Measurements from ENCODE around the gene MCM8. TPM values are rescaled to one million over a fixed set of nuclear protein-coding genes. Genes with fewer than 3 reads are reported as not detected.

MCM8 gene
- total RNA-seq, 1 donor from 2014 or later = 6.8 TPM

DNA sequence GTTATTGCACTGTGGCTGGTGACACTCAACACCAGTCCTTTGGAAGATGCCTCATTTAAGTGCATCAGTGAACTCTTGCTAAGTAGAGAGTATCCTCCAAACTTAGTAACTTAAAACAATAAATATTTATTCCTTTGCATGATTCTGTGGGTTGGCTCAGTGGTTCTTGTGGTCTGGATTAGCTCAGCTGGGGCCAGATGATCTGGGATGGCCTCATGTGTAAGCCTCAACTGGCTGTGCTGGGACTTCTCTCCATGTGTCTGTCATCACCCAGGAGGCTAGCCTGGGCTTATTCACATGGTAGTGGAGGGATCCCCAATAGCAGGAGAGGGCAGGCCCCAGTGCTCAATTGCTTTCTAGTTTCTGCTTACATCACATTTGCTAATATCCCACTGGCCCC lies 95.1 kb downstream of the MCM8 start:
- DNase-seq = no peak

DNA sequence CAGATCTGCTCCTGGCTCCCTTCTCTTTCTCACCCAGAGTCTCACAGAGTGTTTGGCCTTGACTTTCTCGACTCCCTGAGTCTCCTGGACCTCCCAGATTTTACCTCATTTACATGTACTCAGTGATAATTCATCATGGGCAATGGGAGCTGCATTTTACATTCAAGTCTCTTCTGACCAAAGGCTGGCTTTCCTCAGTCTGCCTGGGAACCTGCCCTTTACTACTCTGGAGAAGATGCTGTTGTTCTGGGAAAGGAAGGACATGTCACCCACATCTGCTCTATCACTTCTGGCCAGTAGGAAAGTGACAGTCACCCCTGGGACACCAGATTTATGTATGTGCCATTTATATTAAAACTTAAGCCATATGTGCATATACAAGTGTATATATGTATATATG lies 96.0 kb downstream of the MCM8 start:
- no peak for DNase-seq

- DNase-seq = no peak
Measured at GRCh38 chr20:6048391-6048790, 97.9 kb downstream of the MCM8 start.

Other genes with a start within 250 kb of the MCM8 start
- 2.6 and 3.4 TPM in 2 replicates for gene SHLD1, start 200.3 kb upstream of the MCM8 start, total RNA-seq
- gene CHGB, start 39.1 kb upstream of the MCM8 start, total RNA-seq = 0.14 TPM in 1 of 2 replicates, not detected in the other
- 7.0 and 9.4 TPM in 2 replicates for gene TRMT6, start 119 bp upstream of the MCM8 start, total RNA-seq
- gene CRLS1, start 55.5 kb downstream of the MCM8 start, total RNA-seq = 34.4 and 48.6 TPM in 2 replicates
- gene LRRN4, start 103.4 kb downstream of the MCM8 start, total RNA-seq = 0.09 and 0.51 TPM in 2 replicates
- gene FERMT1, start 172.4 kb downstream of the MCM8 start, total RNA-seq = under 0.01 and 0.28 TPM in 2 replicates